Activated naive CD4-positive, alpha-beta T cell treated with anti-CD3 and anti-CD28 coated beads, Interleukin-2, amount 50 U/mL, for 72 hours (primary cell): ENCODE results near the gene TNRC6B. TPM values are rescaled to one million over a fixed set of nuclear protein-coding genes. Genes with fewer than 3 reads are reported as not detected.
A peak's percentile ranks its signal among the peaks of the same experiment; 100 is the strongest.
"Not testable (repeated sequence)": the region's sequence is repeated elsewhere in the genome, so short reads cannot be mapped to it uniquely, and the experiment has no call there.

Experiments
- ATAC-seq, 2 donors: fragments of 150-1000 bp; cut with Tn5 transposase; 2 replicates each; pipeline ENCODE4 v1.10.0; 2021; ENCODE audit warnings: mild to moderate bottlenecking in 2 of 2, moderate library complexity in 2 of 2
- DNase-seq, 2 donors: peaks; one replicate each; pipeline ENCODE4 v3.0.0; 2021 to 2022; ENCODE audit warnings: low spot score in 2 of 2
- H3K27ac Mint-ChIP-seq, 2 donors: one replicate each; pipeline ENCODE4 v1.8.0; 2022; ENCODE audit warnings: mild to moderate bottlenecking in 2 of 2, mixed read lengths in 2 of 2
- H3K36me3 Mint-ChIP-seq, 2 donors: one replicate each; pipeline ENCODE4 v1.8.0; 2022; ENCODE audit warnings: mixed read lengths in 2 of 2
- H3K9me3 Mint-ChIP-seq, 2 donors: one replicate each; pipeline ENCODE4 v1.8.0; 2022; ENCODE audit warnings: mixed read lengths in 2 of 2
- total RNA-seq, 2 donors: library from RNA; stranded (reverse); gene quantifications; one replicate each; pipeline ENCODE4 v1.2.3, GENCODE V29; 2022

The TNRC6B gene
- total RNA-seq: 10 to 100 TPM; 57.7 to 63.2 TPM

DNA sequence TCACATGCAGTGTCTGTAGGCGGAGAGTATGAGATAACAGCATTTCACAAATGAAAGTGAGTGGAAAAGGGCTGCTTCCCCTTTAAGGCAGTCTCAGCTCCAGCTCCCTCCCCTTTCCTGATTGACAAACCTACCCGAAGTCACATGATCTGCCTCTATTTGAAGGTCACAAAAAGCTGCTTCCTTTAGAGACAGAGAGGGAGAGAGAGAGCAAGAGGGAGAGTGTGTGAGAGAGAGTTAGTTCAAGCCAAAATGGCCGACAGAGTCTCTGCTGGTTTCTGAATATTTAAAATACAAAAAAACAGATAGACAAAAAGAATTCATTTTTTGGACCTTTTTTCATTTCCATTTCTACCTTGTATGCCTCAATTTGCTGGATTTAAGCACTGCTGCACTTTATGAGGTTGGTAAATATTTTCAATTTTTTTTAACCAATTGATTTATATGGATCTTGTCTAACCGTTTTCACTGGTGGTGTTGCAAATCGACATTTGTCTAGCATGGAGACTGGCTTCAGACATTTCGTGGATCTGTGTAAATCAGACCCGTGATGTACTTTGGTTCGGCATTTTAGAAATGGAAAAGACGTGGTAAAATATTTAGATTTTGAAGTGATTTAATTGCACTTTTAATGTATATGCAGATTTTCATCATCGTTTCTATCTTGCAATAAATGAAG is at the start of gene TNRC6B:
TSS of gene TNRC6B (plus strand) at position 188 of the 679 bp plus-strand sequence. CDS start at position 399, 211 bp downstream.
- DNase-seq: peak; percentile 71 to 80

GRCh38 chr22:40128989-40129388 is 48.7 kb upstream of the TNRC6B start:
- Mint-ChIP-seq H3K27ac (peak overlapping the region; percentile 72 to 94), H3K9me3 (peaks cover 0 to 6% of the 10 kb centered on the region in 2 donors), H3K36me3 (peaks cover 7 to 16% of the 10 kb centered on the region in 2 donors)
- peak; percentile 59 to 63 for ATAC-seq
- DNase-seq: no peak

More for the DNA sequence above, at the start of gene TNRC6B:
- Mint-ChIP-seq H3K36me3 (peaks cover 20 to 23% of the 10 kb centered on the region in 2 donors), H3K27ac (peak within 1 kb of the TSS; percentile 92 to 96), H3K9me3 (no peaks in the 10 kb centered on the region)
- peak; percentile 86 to 90 for ATAC-seq

GRCh38 chr22:40137132-40137531 is 40.6 kb upstream of the TNRC6B start:
- H3K9me3 Mint-ChIP-seq: no peaks in the 10 kb centered on the region
- ATAC-seq (no peak), DNase-seq (no peak)
- H3K27ac Mint-ChIP-seq: no peak overlapping the region
- H3K36me3 Mint-ChIP-seq: no peaks in the 10 kb centered on the region

GRCh38 chr22:40138866-40139265 is 38.9 kb upstream of the TNRC6B start:
- Mint-ChIP-seq H3K27ac (no peak overlapping the region), H3K9me3 (no peaks in the 10 kb centered on the region), H3K36me3 (no peaks in the 10 kb centered on the region)
- ATAC-seq: no peak
- no peak for DNase-seq

- DNase-seq (no peak), ATAC-seq (no peak)
- Mint-ChIP-seq H3K9me3 (no peaks in the 10 kb centered on the region), H3K27ac (peak overlapping the region in 1 of 2 donors; percentile 50), H3K36me3 (no peaks in the 10 kb centered on the region)
Measured at GRCh38 chr22:40147388-40148176, 30.1 kb upstream of the TNRC6B start.

DNA sequence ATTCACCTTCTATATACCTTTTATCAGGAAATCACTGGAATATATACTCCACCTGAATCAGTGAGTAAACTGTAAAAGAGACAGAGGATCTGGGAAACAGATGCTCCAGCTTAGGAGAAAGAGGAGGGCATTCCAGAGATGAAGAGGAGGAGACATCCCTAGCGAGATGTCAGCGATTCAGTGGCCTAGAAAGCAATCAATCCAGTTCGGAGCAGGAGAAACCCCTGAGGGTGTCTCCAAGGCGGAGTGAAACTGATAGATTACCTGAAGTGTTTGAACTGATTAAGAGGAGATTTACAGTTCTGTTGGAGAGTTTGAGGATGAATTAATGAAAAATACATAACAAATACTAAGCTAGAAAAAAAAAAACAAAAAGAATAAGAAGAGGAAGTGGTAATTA is 24.5 kb upstream of the TNRC6B start:
- H3K27ac Mint-ChIP-seq: no peak overlapping the region
- no peak for DNase-seq
- no peaks in the 10 kb centered on the region for H3K36me3 Mint-ChIP-seq
- no peak for ATAC-seq
- H3K9me3 Mint-ChIP-seq: no peaks in the 10 kb centered on the region

- Mint-ChIP-seq H3K36me3 (no peaks in the 10 kb centered on the region), H3K9me3 (no peaks in the 10 kb centered on the region), H3K27ac (no peak overlapping the region)
- ATAC-seq: no peak
- DNase-seq: no peak
Measured at GRCh38 chr22:40153705-40154104, 24.0 kb upstream of the TNRC6B start.

- Mint-ChIP-seq H3K36me3 (peaks cover 0 to under 1% of the 10 kb centered on the region in 2 donors), H3K9me3 (no peaks in the 10 kb centered on the region), H3K27ac (peak overlapping the region in 1 of 2 donors; percentile 5)
- ATAC-seq: peak; percentile 75 to 77
- no peak for DNase-seq
Measured at GRCh38 chr22:40156001-40156516, 21.7 kb upstream of the TNRC6B start.

DNA sequence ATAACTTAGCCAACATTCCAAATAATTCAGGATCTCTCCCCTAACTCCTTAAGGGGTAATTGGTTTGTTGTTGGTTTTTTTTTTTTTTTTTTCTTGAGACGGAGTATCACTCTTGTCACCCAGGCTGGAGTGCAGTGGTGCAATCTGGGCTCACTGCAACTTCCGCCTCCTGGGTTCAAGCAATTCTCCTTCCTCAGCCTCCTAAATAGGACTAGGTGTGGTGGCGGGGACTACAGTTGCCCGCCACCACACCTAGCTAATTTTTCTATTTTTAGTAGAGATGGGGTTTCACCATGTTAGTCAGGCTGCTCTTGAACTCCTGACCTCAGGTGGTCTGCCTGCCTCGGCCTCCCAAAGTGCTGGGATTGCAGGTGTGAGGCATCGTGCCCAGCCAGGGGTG is 21.0 kb upstream of the TNRC6B start:
- not testable (repeated sequence) for ATAC-seq, H3K9me3 Mint-ChIP-seq, H3K27ac Mint-ChIP-seq, H3K36me3 Mint-ChIP-seq, DNase-seq

DNA sequence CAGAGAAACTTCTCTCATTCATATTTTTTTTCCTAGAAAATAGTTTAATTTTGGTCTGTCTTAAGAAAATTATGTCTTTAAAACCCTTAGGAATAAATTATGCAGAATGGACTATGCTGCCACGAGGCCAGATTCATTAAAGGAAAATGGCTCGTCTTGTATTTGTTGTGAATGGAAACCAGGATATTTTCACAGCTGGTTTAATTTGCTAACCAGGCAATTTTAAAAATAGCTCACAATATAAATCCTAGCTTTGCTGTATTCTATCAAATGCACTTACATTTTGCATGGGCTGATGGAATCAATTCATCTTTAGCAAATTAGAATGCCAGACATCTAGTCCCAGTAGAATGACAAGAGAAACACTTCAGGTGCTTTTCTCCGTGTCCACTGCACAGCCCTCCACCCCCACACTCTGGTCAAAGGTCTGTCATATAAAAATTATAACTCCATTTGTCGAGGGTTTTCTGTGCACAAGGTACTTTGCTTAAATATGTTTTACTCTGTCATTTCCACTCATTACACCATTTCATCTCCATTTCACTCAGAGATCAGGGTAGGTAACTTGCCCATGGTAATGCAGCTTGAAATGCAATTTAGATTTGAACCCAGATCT is 20.3 kb upstream of the TNRC6B start:
- Mint-ChIP-seq H3K36me3 (peaks cover 0 to 9% of the 10 kb centered on the region in 2 donors), H3K27ac (peak overlapping the region in 1 of 2 donors; percentile 16), H3K9me3 (no peaks in the 10 kb centered on the region)
- no peak for ATAC-seq
- DNase-seq: no peak

GRCh38 chr22:40161194-40161593 is 16.5 kb upstream of the TNRC6B start:
- Mint-ChIP-seq H3K9me3 (peaks cover 4 to 7% of the 10 kb centered on the region in 2 donors), H3K27ac (no peak overlapping the region), H3K36me3 (peaks cover 6 to 21% of the 10 kb centered on the region in 2 donors)
- DNase-seq (no peak), ATAC-seq (no peak)

DNA sequence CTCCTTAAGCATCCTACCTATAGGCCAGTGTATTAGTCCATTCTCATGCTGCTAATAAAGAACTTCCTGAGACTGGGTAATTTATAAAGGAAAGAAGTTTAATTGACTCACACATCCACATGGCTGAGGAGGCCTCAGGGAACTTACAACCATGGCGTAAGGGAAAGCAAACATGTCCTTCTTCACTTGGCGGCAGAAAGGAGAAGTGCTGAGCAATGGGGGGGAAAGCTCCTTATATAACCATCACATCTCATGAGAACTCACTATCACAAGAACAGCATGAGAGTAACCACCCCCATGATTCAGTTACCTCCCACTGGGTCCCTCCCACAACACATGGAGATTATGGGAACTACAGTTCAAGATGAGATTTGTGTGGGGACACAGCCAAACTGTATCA is 12.2 kb upstream of the TNRC6B start:
- Mint-ChIP-seq H3K9me3 (peaks cover 4 to 11% of the 10 kb centered on the region in 2 donors), H3K27ac (peak overlapping the region in 1 of 2 donors; percentile 56), H3K36me3 (peaks cover 6 to 26% of the 10 kb centered on the region in 2 donors)
- not testable (repeated sequence) for ATAC-seq, DNase-seq

- Mint-ChIP-seq H3K36me3 (peaks cover 20 to 23% of the 10 kb centered on the region in 2 donors), H3K27ac (peak overlapping the region; percentile 53 to 96), H3K9me3 (no peaks in the 10 kb centered on the region)
- ATAC-seq (no peak), DNase-seq (no peak)
Measured at GRCh38 chr22:40175611-40176244, 2.0 kb upstream of the TNRC6B start.

DNA sequence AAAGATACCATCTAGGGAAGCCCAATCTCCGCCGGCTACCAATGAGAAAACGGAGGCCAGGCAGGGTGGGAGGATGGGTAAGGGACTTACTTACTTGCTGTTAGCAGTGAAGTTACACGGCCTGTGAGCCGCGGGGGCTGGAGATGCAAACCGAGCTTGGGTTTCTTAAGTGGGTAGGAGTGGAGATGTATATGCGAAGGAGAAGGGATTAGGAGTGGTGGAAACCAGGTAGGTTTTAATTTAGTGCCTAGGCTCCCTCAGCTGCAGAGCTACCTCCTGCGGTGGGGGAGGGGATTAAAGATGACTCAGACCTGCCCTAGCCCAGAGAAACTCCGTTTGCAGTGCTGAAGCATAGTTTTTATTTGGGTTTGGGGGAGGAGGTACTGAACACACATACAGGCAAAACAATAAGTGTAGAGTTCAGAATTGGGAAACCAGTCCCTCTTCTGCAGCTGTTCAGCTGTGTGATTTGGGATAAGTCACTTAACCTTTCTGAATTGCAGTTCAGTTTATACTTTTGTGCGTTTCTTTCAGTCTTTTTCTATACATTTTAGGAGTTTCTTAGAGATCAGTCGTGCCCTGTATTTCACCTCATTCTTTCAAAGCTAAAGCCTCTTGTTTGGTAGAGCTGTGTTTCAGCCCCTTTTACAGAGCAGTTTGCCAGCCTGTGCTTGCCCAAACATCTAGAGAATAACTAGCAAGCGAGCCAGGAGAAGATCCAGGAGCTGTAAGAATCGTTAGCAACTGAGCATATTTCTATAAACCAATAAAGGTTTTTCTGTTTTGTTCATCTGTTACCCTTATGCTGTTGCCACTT is 596 bp upstream of the TNRC6B start:
- Mint-ChIP-seq H3K36me3 (peaks cover 20 to 23% of the 10 kb centered on the region in 2 donors), H3K9me3 (no peaks in the 10 kb centered on the region), H3K27ac (peak overlapping the region; percentile 92 to 96)
- DNase-seq (peak; percentile 71 to 74), ATAC-seq (peak; percentile 73 to 76)

DNA sequence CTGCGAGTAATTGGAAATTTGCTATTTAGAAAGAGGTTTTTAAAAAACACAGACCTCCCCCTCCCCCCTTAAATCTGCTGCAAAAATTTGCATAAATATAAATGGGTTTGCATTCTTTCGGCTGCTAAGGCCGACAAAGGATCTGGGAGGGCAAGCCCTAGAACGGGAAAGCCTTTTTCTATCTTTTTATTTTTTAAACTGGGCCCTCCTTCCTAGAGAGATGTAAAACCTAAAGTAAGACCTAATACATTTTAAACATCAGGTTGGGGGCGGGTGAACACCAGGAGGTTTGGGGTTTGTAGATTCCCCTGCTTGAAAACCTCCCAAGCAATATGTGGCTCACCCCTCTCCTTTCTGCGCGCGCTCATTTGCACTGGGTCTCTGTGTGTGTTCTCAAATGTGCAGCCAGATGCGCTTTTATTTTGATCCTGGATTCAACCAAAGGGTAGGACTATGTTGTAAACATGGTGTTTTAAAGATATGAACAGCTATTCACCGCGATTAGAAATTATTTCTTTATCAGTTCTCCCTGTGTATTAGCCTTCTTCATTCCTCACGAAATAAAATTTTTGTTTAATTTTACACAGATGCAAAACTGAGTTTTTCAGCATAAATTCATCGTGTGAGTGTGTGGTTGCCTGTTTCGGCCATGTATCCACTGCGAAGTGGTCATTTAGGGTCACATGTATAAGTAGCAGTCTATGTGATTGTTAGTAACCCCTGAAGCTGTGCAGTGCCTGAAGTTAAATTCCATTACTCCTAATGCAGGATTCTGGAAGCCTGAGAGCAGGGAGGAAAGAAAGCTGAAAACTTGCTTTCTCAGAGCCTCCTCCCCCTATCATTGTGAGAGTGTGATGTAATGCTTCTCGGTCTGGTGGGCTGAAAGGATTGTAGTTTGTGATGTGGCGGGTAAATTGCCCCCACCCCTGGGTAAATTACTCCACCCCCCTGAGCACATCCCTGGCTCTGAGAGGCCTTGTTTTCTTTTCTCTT is 988 bp downstream of the TNRC6B start:
- ATAC-seq: no peak
- peak in 1 of 2 donors; percentile 34 for DNase-seq

More for the DNA sequence above, 988 bp downstream of the TNRC6B start:
- peaks cover 20 to 23% of the 10 kb centered on the region in 2 donors for H3K36me3 Mint-ChIP-seq
- H3K9me3 Mint-ChIP-seq: no peaks in the 10 kb centered on the region
- peak overlapping the region; percentile 92 to 96 for H3K27ac Mint-ChIP-seq
